ENCODE results near the gene MAST3.
A peak's percentile ranks its signal among the peaks of the same experiment; 100 is the strongest.
"Not testable (repeated sequence)": the region's sequence is repeated elsewhere in the genome, so short reads cannot be mapped to it uniquely, and the experiment has no call there.

Gene MAST3

GRCh38 chr19:18137657-18138339 is 40.2 kb downstream of the MAST3 start:
- DNase-seq (ENCODE audit: low spot score) = no peak

GRCh38 chr19:18140473-18140872 is 42.9 kb downstream of the MAST3 start:
- DNase-seq (ENCODE audit: low spot score) = no peak

- DNase-seq (ENCODE audit: low spot score) = no peak
Measured at GRCh38 chr19:18141031-18141430, 43.5 kb downstream of the MAST3 start.

GRCh38 chr19:18143902-18144301 is 46.3 kb downstream of the MAST3 start:
- no peak for DNase-seq (ENCODE audit: low spot score)

- DNase-seq (ENCODE audit: low spot score) = no peak
Measured at GRCh38 chr19:18144361-18144760, 46.8 kb downstream of the MAST3 start.

GRCh38 chr19:18144906-18145305 is 47.3 kb downstream of the MAST3 start:
- no peak for DNase-seq (ENCODE audit: low spot score)

GRCh38 chr19:18145391-18145999 is 47.9 kb downstream of the MAST3 start:
- DNase-seq (ENCODE audit: low spot score) = no peak

- DNase-seq (ENCODE audit: low spot score) = no peak
Measured at GRCh38 chr19:18147396-18147795, 49.8 kb downstream of the MAST3 start.

GRCh38 chr19:18149596-18149975 is 52.0 kb downstream of the MAST3 start:
- no peak for DNase-seq (ENCODE audit: low spot score)

GRCh38 chr19:18150776-18151624 is 53.4 kb downstream of the MAST3 start:
- DNase-seq (ENCODE audit: low spot score) = no peak

GRCh38 chr19:18152442-18152816 is 54.9 kb downstream of the MAST3 start:
- peak; percentile 99 for DNase-seq (ENCODE audit: low spot score)

GRCh38 chr19:18152817-18153555 is 55.4 kb downstream of the MAST3 start, which contains the start of gene PIK3R2:
PIK3R2 (plus strand) TSS chr19:18153163; CDS start chr19:18155880, 2,717 bp downstream.
- peak; percentile 96 for DNase-seq (ENCODE audit: low spot score)

- no peak for DNase-seq (ENCODE audit: low spot score)
Measured at GRCh38 chr19:18153556-18154134, 56.1 kb downstream of the MAST3 start.

GRCh38 chr19:18155095-18156087 is 57.8 kb downstream of the MAST3 start:
- no peak for DNase-seq (ENCODE audit: low spot score)

- no peak for DNase-seq (ENCODE audit: low spot score)
Measured at GRCh38 chr19:18156268-18156667, 58.7 kb downstream of the MAST3 start.

GRCh38 chr19:18156841-18157464 is 59.4 kb downstream of the MAST3 start:
- DNase-seq (ENCODE audit: low spot score) = no peak

GRCh38 chr19:18157465-18158063 is 60.0 kb downstream of the MAST3 start:
- no peak for DNase-seq (ENCODE audit: low spot score)

GRCh38 chr19:18158467-18158866 is 60.9 kb downstream of the MAST3 start:
- DNase-seq (ENCODE audit: low spot score) = no peak

- not testable (repeated sequence) for DNase-seq (ENCODE audit: low spot score)
Measured at GRCh38 chr19:18159059-18159616, 61.6 kb downstream of the MAST3 start.

Data from germinal center (tissue), 1 donor.